Activated CD8-positive, alpha-beta memory T cell treated with anti-CD3 and anti-CD28 coated beads, Interleukin-2, amount 50 U/mL, for 1 hour (primary cell): ENCODE data around the gene SMIM7.
"Not testable (repeated sequence)": the region's sequence is repeated elsewhere in the genome, so short reads cannot be mapped to it uniquely, and the experiment has no call there.

ENCODE experiments used
- DNase-seq: peaks from one replicate; pipeline ENCODE4 v3.0.0-alpha.2; 2020; ENCODE audit errors: extremely low read depth

The SMIM7 gene

DNA sequence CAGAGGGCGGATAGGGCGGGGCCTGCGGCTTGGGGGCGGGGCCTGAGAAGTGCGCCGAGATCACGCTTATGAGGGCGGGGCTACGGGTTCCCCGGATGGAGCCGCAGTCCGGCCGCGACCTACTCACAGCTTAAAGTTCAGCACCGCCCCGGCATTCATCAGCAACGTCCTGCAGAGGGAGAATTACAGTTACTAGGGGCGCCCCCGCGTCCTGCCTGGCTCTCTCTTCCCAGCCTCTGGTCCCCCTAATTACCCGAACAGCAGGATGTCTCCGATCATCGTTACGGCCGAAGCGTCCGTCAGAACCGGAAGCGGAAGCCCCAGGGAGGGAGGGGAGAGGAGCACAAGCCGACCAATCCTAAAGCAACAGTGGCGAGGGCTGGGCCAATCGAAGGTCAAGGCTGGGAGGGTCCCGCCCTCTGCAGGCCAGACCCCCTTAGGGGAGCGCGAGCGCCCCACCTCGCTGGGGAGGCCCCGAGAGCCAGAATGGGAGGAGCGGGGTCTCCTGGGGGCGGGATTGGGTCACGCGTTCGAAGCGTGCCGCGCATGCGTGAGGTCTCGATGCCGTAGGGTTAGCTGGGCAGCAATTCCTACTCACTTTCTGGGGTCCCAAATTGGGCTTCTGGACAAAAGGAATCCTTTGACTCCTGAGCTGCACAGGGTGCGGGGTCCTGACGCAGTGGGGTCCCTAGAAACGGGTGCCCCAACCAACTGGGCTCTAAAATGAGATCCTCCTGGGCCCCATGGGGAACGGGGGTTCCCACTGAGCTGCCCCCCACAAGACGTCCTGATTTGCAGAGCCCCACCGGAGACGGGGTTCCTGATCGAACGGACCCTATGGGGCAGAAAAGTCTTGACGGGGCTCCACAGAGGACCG lies at the start of gene SMIM7:
TSS of gene SMIM7 (minus strand) at position 313 of the 877 bp plus-strand sequence. CDS start at position 279, 34 bp downstream.
- DNase-seq, result peak; percentile 97

DNA sequence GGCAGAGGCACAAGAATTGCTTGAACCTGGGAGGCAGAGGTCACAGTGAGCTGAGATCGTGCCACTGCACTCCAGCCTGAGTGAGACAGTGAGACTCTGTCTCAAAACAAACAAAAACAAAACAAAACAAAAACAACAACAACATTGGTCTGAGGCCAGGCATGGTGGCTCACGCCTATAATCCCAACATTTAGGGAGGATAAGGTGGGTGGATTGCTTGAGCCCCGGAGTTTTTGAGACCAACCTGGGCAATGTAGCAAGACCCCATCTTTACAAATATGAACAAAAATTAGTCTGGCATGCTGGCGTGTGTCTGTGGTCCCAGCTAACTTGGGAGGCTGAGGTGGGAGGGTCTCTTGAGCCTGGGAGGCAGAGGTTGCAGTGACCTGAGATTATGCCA lies 43.7 kb upstream of the SMIM7 start:
- DNase-seq, result no peak

DNA sequence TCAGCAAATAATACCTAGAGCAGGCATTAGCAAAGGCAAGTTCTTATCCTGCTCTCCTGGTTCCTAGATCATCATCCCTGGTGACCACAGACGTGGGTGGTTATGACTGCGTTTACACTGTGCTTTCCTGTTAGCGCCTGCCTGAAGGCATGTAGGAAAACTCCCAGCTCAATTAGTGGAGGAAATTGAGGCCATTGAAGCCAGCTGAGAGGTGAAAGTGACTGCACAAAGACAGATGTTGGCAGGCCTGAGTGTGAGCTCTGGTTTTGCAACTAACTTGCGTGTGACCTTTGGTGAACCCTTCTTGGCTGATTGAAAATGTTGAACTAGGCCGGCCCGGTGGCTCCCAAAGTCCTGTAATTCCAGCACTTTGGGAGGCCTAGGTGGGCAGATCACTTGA lies 42.2 kb upstream of the SMIM7 start:
- DNase-seq, result no peak

DNA sequence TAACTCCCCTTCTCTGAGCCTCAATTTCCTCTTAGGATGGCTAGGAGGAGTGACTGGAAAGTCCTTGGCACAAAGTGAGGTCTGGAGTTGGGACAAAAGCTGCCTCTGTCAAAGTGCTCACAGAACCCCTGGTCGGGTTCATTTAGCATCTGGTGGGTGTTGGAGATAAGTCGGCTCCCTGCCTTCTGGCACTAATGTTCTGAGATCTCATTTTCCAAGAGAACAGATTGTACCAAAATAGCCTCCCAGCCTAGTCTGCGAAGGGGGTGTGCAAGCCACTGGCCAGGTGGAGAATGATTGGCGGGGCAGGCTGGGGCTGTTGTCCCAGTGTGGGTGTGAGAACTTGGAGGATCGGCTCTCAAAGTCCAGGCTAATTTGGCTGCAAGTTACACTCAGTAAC lies 39.0 kb upstream of the SMIM7 start:
- no peak for DNase-seq

DNA sequence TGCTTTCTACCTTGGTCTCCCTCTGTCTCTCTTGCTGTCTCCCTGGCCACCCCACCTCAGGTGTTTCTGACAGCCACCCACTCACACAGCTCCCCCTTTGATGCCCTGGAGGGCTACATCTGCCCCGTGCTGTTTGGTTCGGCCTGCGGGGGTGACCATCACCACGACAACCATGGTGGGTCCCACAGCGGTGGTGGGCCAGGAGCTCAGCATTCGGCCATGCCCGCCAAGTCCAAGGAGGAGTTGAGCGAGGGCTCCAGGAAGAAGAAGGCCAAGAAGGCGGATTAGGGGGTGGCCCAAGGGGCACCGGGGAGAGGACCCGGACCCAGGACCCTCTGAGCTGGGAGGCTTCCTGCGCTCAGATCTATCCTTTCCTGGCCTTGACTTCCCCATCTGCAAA lies 28.1 kb upstream of the SMIM7 start:
- no peak for DNase-seq

DNA sequence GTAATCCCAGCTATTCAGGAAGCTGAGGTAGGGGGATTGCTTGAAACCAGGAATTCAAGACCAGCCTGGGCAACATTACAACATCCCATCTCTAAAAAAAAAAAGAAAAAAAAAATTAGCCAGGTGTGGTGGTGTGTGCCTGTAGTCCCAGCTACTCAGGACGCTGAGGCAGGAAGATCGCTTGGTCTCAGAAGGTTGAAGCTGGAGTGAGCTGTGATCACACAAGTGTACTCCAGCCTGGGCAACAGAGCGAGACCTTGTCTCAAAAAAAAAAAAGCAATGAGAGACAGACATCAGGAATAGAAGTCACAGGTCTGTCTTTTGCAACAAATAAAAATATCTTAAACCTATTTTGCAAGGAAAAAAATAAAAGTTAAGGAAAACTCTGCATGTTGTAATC lies 24.3 kb upstream of the SMIM7 start:
- no peak for DNase-seq

DNA sequence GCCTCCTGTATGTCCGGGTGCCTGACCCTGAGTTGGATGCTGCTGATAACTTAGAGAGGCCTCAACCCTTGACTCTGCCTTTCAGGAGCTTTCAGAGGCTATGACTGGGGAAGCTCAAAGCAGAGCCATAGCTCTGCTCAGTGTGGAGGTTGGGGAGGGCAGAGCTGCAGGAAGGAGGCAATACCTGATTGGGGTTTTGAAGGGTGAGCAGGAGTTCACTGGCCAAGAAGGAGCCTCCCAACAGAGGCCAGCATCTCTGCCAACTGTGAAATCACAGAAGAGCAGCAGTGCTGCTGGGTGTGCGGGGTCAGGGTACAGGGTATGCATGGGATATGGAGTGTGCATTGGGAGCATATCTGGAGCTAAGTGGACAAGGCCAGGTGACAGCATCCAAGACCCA lies 22.6 kb upstream of the SMIM7 start:
- no peak for DNase-seq

DNA sequence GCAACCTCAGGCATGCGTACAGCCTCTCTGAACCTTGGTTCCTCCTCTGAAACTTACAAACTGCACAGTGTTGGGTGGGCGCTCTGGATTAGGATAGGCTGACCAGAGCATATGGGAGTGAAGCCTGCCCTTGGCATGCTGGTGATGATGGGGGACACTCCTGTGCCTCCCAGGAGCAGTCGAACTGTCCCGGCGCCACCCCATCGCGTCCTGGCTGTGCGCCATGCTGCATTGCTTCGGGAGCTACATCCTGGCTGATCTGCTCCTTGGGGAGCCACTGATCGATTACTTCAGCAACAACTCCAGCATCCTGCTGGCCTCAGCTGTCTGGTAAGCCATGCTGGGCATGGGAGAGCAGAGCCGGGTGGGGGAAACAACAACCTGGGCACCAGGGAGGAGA lies 19.9 kb upstream of the SMIM7 start:
- DNase-seq, result no peak

DNA sequence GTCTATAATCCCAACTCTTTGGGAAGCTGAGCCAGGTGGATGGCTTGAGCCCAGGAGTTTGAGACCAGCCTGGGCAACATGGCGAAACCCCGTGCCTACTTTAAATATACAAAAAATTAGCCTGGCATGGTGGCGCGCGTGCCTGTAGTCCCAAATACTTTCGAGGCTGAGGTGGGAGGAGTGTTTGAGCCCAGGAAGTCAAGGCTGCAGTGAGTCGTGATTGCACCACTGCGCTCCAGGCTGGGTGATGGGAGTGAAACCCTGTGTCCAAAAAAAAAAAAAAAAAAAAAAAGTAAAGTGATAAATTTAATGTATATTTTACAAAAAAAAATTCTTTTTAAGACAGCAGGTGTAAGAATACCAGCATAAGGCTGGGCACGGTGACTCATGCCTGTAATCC lies 18.6 kb upstream of the SMIM7 start:
- no peak for DNase-seq

DNA sequence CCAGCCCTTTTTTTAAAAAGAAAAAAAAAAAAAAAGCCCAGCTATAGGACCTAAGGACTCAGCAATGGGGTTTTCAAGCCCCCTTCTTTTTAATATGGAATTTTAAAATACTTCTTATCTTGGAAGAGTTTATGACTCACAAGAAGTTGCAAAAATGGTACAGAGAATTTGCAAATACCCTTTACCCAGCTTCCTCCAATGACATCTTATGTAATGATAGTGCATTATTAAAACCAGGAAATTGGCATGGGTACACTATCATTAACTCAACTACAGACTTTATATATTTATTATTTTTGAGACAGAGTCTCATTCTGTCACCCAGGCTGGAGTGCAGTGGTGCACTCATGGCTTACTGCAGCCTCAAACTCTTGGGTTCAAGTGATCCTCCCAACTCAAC lies 17.1 kb upstream of the SMIM7 start:
- DNase-seq, result no peak

DNA sequence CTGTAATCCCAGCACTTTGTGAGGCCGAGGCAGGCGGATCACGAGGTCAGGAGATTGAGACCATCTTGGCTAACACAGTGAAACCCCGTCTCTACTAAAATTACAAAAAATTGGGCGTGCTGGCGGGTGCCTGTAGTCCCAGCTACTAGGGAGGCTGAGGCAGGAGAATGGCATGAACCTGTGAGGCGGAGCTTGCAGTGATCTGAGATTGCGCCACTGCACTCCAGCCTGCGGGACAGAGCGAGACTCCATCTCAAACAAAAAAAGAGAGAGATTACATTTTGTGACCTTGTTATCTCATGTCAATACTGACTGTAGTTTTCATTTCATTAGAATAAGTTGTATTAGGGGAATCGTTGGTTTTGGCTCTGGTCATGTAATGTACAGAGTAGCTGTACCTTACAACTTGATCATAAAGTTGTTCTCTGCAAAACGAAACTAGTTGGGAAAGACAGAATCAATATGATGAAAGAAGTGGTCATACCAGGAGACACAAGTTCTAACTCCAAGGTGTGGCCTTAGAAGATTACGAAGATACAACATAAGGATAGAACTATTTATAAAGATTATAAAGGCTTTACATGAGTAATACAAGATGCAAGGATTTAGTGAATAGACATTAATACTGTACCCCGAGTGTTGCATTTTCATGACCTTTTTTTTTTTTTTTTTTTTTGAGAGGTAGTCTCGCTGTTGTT lies 16.3 kb upstream of the SMIM7 start:
- no peak for DNase-seq

DNA sequence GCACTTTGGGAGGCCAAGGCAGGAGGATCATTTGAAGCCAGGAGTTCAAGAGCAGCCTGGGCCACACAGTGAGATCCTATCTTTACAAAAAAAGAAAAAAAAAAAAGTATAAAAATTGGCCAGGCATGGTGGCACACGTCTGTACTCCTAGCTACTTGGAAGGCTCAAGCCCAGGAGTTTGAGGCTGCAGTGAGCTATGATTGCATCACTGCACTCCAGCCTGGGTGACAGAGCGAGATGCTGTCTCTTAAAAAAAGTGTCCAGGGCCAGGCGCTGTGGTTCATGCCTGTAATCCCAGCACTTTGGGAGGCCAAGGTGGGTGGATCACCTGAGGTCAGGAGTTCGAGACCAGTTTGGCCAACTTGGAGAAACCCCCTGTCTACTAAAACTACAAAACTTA lies 13.9 kb upstream of the SMIM7 start:
- not testable (repeated sequence) for DNase-seq

DNA sequence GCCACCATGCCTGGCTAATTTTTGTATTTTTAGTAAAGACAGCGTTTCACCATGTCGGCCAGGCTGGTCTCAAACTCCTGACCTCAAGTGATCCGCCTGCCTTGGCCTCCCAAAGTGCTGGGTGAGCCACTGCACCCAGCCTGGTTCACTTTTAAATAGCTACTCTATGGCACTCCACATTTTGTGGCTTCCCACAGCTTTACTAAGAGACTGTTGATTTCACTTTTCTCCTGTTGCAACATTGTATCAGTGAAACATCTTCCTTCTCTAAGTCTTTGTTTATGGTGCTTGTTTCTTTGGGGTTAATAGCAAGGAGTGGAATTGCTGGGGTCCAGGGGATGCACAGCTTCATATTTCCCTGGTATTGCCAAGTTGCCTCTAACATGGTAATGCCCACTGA lies 13.3 kb upstream of the SMIM7 start:
- DNase-seq, result no peak

DNA sequence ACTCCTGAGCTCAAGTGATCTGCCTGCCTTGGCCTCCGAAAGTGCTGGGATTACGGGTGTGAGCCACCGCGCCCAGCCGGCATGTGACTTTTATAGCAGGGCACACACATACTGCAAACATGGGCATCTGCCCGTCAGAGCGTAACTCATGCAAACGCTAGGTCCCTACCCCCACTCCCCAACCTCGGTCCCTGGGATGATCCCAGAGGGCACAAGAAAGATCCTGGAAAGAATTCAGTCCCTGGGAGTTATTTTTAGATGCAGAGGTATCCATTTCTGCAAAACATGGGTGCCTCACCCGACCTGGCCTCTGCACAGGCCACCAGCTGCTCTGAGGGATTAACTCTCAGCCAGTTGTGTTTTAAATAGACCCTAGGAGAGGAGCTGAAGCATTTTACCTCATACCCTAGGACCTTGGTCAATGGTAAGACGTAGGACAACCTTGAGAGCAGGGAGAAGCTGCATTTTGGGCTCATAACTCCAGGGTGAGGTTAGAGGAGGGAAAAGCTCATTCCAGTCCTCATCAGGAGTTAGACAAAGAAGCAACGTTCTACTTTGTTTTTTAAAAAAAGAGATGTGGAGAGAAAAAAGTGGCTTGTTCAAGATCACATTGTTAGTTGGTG lies 11.8 kb upstream of the SMIM7 start:
- DNase-seq, result no peak

DNA sequence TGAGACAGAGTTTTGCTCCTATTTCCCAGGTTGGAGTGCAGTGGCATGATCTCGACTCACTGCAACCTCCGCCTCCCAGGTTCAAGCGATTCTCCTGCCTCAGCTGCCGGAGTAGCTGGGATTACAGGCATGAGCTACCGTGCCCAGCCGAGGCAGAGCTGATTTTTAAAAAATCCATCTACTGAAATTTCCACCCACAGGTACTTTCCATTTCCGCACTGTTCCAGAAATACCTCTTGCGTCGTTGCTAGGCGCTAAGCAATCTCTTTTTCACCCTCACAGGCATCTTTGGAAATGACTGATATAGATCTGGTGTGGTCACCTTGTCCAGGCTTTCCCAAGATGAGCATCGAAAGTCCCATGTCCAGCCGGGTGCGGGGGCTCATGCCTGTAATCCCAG lies 10.3 kb upstream of the SMIM7 start:
- DNase-seq, result no peak

DNA sequence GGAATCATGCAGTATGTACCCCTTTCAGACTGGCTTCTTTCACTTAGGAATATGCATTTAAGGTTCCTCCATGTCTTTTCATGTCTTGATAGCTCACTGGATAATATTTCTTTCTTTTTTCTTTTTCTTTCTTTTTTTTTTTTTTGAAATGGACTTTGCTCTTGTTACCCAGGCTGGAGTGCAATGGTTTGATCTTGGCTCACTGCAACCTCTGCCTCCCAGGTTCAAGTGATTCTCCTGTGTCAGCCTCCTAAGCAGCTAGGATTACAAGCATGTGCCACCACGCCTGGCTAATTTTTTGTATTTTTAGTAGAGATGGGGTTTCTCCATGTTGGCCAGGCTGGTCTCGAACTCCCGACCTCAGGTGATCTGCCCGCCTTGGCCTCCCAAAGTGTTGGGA lies 8.8 kb upstream of the SMIM7 start:
- not testable (repeated sequence) for DNase-seq

DNA sequence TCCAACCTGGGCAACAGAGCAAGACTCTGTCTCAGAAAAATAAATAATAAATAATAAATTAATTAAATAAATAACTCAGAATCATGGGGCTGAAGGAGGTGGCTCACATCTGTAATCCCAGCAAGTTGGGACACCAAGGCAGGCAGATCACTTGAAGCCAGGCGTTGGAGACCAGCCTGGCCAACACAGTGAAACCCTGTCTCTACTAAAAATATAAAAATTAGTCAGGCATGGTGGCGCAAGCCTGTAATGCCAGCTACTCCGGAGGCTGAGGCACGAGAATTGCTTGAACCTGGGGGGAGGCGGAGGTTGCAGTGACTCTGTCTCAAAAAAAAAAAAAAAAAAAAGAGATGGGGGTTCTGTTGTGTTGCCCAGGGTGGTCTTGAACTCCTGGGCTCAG lies 8.2 kb upstream of the SMIM7 start:
- no peak for DNase-seq

DNA sequence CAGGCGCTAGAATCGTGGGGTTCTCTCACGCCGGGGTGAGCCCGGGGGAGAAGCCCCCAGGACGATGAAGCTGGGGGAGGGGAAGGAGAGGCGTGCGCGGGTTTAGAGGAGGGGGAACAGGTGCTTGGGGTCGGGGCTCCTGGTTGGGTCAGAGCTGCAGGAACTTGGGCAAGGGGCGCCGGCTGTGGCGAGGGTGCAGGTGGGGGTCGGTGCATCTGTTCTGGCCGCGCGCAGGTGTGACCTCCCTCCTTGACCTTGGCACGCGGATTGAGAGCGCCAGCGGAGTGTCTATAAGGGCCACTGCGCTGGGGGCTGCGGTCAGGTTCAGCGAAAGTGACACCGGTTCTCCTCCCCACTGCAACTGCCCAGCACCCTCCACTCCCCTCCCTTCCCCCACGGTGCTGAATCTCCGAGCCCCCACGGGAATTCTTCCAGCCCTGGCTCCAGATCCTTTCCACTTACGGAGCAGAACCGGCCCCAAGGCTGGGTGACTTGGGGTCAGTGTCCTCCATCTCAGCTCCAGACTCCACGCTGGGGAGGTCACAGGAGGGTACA lies 1.6 kb upstream of the SMIM7 start:
- DNase-seq, result no peak

DNA sequence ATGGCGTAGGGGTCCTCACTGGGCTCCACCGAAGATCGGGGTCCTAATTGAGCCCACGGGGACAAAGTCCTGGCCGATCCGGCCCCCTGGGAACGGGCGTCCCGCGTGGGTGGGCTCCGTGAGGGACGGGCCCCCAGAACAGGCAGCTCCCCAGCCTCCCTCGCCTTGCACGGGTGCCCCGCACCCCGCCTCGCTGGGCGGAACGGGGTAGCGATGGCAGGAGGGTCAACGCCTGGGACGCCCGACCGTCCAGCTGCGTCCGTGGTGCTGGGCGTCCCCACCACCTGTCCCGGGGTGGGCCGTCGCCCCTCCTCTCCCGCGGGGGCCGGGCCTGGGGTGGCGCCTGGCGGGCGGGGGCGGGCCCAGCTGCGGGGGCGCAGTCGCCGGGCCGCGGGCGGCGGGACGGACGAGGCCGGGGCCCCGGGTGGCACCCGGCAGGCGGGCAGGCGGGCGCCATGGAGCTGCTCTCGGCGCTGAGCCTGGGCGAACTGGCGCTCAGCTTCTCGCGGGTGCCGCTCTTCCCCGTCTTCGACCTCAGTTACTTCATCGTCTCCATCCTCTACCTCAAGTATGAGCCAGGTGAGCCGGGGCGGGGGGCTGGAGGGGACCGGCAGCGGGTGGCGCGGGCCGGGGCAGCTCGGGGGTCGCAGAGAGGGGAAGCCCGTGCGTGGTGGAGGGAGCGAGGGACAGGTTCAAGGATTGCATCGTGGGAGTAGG lies 977 bp upstream of the SMIM7 start, which contains the start of gene TMEM38A:
TSS of gene TMEM38A (plus strand) at position 377 of the 717 bp plus-strand sequence. CDS start at position 456, 79 bp downstream.
- no peak for DNase-seq

DNA sequence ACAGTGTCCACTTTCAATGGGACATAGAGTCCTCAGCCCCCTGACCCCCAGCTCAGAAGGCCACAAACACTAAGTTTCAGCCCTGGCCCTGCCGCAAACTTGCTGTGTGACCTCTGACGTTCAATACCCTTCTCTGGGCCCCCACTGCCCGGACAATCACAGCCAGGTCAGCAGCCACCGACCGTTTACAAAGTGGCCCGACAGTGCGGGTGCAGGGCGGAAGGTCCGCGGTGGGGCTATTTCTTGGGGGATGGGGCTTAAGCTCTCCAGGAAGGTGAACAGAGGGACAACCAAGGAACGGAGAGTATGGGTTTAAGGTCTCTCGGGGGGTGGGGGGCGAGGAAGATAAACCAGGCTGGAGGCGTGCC lies 496 bp downstream of the SMIM7 start:
- no peak for DNase-seq

DNA sequence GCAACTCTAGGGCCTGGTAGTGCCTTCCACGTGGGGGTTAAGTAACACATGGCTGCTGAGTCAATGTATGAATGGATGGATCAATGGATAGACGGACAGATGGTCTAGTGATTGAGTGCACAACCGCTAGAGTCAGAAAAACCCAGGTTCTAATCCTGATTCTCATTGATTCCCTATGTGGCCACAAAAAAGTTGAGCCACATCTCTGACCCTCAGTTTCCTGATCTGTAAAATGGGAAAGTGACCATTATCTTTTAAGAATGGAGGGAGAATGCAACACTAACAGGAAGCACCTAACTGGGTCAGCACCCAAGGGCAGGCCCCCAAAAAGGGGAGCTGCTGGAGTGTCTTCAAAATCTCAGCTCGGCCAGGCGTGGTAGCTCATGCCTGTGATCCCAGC lies 2.6 kb downstream of the SMIM7 start:
- no peak for DNase-seq

DNA sequence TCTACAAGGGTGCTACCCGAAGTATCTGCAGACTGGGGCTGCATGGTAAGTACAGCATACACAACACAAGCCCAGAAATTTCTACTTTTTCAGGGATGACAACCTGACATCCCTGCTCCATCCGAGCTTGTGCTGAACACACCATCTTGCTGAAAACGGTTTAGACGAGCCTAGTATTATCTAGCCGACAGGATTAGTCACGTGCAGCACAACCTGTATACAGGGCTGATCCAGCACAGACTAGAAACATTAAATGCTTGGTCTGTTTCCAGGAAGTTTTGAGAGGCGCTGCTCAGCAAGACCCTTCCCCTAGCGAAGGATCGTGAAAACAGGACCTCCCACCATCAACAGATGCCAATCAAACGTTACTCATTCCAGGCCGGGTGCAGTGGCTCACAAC lies 4.2 kb downstream of the SMIM7 start:
- no peak for DNase-seq
